LoVo (cell line): ENCODE data around the gene TMTC2.
"Not testable (repeated sequence)": the region's sequence is repeated elsewhere in the genome, so short reads cannot be mapped to it uniquely, and the experiment has no call there.

ENCODE experiments used
- DNase-seq: peaks from one replicate; pipeline ENCODE4 v3.0.0-alpha.2; 2016; ENCODE audit warnings: low spot score

Gene TMTC2

GRCh38 chr12:82727886-82728285, 41.2 kb downstream of the TMTC2 start:
- no peak for DNase-seq

DNA sequence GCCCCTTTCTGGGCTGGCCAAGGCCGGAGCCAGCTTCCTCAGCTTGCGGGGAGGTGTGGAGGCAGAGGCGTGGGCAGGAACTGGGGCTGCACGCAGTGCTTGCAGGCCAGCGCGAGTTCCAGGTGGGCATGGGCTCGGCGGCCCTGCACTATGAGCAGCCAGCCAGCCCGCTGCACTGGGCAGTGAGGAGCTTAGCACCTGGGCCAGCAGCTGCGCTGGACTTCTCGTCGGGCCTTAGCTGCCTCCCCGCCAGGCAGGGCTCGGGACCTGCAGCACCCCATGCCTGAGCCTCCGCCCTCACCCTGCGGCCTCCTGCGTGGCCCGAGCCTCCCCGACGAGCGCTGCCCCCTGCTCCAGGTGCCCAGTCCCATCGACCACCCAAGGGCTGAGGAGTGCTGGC, 42.0 kb downstream of the TMTC2 start:
- no peak for DNase-seq

DNA sequence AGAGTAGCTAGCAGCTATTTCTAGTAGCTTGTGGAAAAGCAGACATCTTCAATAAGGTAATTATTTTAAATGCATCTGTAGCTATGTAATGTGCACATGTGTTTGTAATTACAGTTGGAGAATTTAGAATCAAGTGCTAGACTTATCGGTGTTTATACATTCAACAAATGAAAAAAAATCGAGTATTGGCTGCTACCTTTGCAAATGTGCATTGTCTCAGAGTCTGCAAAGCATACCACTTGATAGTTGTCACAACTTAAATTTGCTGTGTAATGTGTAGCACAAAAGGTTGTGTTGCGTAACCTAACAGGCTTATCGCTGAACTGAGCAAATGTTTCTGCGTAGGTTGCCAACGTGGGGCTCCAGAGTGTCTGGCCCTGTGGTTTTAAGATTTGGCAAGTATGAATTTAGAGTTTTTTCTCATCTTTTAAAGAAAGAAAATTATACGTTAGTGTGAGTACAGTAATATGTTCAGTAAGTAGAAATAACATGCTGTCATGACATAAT, 44.3 kb downstream of the TMTC2 start:
- DNase-seq, result no peak

GRCh38 chr12:82740129-82741000, 53.7 kb downstream of the TMTC2 start:
- DNase-seq, result peak; percentile 89

- DNase-seq, result no peak
These were observed 58.5 kb downstream of the TMTC2 start for GRCh38 chr12:82745063-82745674.

DNA sequence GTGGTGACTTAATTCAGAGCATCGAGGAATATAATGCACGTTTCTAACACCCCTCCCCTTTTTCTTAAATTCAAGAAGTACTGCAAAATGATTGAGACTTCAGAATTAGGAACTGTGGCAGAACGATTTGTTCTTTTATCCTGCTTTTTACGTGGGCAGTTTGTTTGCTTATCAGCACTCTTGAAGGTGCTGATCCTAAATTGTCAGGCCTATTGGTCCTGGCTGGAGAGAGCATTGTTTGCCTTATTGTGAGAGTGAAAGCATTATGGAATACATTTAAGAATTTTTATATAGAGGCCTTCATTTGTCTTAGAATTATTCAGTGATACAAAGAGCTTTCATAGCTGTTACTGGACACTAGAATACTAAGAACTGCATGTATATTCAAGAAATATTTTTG, 59.1 kb downstream of the TMTC2 start:
- DNase-seq, result no peak

DNA sequence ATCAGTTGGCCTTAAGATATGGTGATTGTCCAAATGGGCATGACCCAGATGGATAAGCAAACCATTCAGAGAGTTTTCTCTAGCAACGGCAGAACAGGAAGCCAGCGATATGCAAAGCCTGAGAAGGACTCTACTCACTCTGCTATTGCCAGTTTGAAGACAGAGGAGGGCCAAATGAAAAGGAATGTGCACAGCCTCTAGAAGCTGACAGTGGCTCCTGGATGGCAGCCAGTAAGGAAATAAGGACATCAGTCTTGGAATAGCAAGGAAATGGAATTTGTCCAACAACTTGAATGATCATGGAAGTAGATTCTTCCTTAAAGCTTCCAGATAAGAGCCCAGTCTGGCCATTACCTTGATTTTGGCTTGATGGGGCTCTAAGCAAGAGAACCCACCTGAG, 60.0 kb downstream of the TMTC2 start:
- peak; percentile 35 for DNase-seq

DNA sequence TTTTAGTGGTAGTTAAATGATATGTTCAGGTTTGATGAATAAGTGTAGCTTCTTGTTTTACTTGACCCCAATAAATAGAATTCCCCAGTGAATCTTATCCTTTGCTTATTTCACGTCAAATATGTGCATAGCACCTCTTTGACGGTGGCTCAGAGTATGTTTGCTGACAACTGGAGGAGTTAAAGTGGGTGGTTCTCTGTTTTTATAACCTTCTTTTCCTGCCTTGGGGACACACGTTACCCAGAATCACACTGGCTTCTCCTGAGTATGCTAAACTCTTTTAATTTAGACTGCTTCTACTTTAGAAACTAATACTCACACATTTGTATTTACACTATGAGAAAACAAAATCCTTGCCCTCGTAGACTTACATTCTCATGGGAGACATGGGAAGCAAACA, 62.3 kb downstream of the TMTC2 start:
- DNase-seq, result no peak

DNA sequence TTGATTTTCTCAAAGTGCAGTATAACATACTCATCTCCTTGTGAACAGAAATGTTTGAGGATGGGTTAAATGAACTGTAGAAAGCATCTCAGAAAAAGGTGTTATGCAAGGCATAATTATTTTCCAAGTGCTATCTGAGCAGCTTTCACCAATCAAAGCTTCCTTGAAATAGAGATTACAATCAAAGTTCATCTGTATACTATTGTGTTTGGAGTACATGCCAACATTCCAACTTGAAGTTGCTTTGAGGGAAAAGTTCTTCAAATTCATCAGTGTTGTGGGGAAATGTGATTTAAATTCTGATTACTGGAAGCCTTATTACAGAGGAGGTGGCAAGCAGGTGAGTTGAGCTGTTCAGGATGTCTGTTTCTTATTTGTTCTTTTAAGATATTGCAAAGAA, 68.2 kb downstream of the TMTC2 start:
- no peak for DNase-seq

GRCh38 chr12:82756303-82756702, 69.6 kb downstream of the TMTC2 start:
- no peak for DNase-seq

DNA sequence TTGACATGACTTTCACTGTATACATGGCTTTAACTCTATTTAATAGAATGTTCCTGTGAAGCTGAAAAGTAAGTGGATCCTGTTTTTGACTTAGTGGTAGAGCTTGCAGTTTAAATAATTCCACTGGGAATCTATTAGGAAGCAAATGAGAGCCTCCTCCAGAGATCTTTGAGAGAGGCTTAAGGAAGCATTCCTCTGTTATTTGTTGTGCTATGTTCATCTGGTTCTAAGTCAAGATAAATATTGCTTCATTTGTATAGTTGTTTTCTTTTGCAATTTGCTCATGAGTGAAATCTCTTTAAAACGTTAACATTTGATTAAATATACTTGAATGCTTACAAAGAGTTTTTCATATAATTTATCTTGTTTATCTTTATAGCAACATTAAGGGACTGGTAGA, 70.4 kb downstream of the TMTC2 start:
- no peak for DNase-seq

- DNase-seq, result no peak
These were observed 71.0 kb downstream of the TMTC2 start for GRCh38 chr12:82757656-82758055.

GRCh38 chr12:82758749-82759330, 72.1 kb downstream of the TMTC2 start:
- DNase-seq, result no peak

- no peak for DNase-seq
These were observed 73.7 kb downstream of the TMTC2 start for GRCh38 chr12:82760423-82760822.

DNA sequence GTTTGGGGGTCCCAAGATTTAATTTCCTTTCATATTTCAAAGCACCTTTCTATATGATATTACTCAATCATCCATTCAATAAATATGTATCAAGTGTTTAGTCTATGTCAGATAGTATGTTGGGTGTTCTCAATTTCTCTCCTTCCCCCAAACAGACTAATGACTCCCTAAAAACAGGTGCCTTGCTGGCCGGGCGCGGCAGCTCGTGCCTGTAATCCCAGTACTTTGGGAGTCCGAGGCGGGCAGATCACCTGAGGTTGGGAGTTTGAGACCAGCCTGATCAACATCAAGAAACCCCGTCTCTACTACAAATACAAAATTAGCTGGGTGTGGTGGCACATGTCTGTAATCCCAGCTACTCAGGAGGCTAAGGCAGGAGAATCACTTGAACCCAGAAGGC, 78.5 kb downstream of the TMTC2 start:
- DNase-seq, result not testable (repeated sequence)

- DNase-seq, result no peak
These were observed 79.4 kb downstream of the TMTC2 start for GRCh38 chr12:82765971-82766705.

DNA sequence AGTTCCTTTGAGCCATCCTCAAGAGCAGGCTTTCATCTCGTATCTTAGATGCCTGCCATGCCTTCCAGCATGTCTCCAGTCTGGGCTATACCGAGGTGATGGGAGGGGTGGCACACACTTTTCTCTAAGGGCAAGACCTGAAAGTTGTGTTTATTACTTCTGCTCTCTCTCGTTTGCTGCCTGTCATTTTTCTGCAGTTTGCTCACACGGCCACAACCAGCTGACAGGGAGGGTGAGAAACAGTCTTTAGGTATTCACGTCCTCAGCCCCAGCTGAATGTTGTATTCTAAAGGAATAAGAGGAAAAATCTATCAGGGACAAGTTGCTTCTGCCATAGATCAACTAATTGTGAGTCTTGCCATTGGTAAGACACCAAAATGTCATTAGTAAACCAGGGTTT, 88.0 kb downstream of the TMTC2 start:
- no peak for DNase-seq

- no peak for DNase-seq
These were observed 93.8 kb downstream of the TMTC2 start for GRCh38 chr12:82780517-82780916.

GRCh38 chr12:82781309-82781997, 94.7 kb downstream of the TMTC2 start:
- DNase-seq, result no peak

- DNase-seq, result no peak
These were observed 96.7 kb downstream of the TMTC2 start for GRCh38 chr12:82783435-82783834.

- DNase-seq, result no peak
These were observed 100.3 kb downstream of the TMTC2 start for GRCh38 chr12:82787016-82787415.

DNA sequence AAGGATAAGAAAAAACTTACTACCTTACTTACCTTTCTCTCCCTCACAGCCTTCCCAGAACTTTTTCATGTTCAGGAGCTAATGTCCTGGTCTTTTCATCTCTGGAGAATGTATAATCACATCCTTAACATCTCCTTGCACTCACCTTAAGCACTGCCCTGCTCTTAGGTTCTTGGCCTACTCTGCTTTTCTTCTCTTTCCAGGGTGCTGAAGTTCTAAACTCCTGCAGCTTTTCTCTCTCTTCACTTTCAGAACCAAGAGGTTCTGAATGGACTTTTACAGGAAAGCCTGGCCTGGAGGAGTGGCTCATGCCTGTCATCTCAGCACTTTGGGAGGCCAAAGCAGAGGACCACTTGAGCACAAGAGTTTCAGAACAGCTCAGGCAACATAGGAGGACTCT, 101.9 kb downstream of the TMTC2 start:
- DNase-seq, result no peak
